Activated CD4-positive, CD25-positive, alpha-beta regulatory T cell treated with anti-CD3 and anti-CD28 coated beads, Interleukin-2, amount 50 U/mL, for 16 hours (primary cell): ENCODE data around the gene STAB1.

ENCODE experiments used
- DNase-seq: peaks from one replicate; pipeline ENCODE4 v3.0.0-alpha.2; 2020; ENCODE audit warnings: low read depth, low spot score

STAB1 gene

GRCh38 chr3:52503788-52504424 is 8.8 kb downstream of the STAB1 start:
- DNase-seq: no peak

GRCh38 chr3:52504977-52505376 is 9.8 kb downstream of the STAB1 start:
- DNase-seq: no peak

GRCh38 chr3:52506266-52506966 is 11.3 kb downstream of the STAB1 start:
- DNase-seq: no peak

- DNase-seq: no peak
Measured at GRCh38 chr3:52507359-52507758, 12.2 kb downstream of the STAB1 start.

- no peak for DNase-seq
Measured at GRCh38 chr3:52509753-52510328, 14.7 kb downstream of the STAB1 start.

- DNase-seq: no peak
Measured at GRCh38 chr3:52511509-52511908, 16.4 kb downstream of the STAB1 start.

- no peak for DNase-seq
Measured at GRCh38 chr3:52512105-52512504, 17.0 kb downstream of the STAB1 start.

- no peak for DNase-seq
Measured at GRCh38 chr3:52512727-52513126, 17.6 kb downstream of the STAB1 start.

GRCh38 chr3:52513281-52513680 is 18.1 kb downstream of the STAB1 start:
- DNase-seq: no peak

- no peak for DNase-seq
Measured at GRCh38 chr3:52514576-52514975, 19.4 kb downstream of the STAB1 start.

- DNase-seq: no peak
Measured at GRCh38 chr3:52515192-52515591, 20.1 kb downstream of the STAB1 start.

GRCh38 chr3:52516509-52517195 is 21.5 kb downstream of the STAB1 start:
- DNase-seq: no peak

GRCh38 chr3:52517796-52518722 is 22.9 kb downstream of the STAB1 start:
- DNase-seq: no peak

- no peak for DNase-seq
Measured at GRCh38 chr3:52518723-52519444, 23.7 kb downstream of the STAB1 start.

- DNase-seq: no peak
Measured at GRCh38 chr3:52519445-52520140, 24.5 kb downstream of the STAB1 start.

GRCh38 chr3:52520141-52520667 is 25.1 kb downstream of the STAB1 start:
- no peak for DNase-seq

- no peak for DNase-seq
Measured at GRCh38 chr3:52520716-52521487, 25.8 kb downstream of the STAB1 start.

GRCh38 chr3:52521488-52521824 is 26.3 kb downstream of the STAB1 start:
- DNase-seq: no peak
